Uterus (tissue), 4 donors: Measurements from ENCODE around the gene ZSCAN12. TPM values are rescaled to one million over a fixed set of nuclear protein-coding genes. Genes with fewer than 3 reads are reported as not detected.

Experiments
- DNase-seq, 2 donors: peaks; one replicate each; pipeline ENCODE4 v3.0.0-alpha.2; 2019 to 2020
- H3K27ac ChIP-seq, 2 donors: fragments of 200-600 bp; sonication (generic); 1 replicate in 1 of 2; 2 replicates in 1 of 2; pipeline ENCODE4 v1.5.1; 2016 to 2018
- H3K27me3 ChIP-seq, 2 donors: fragments of 200-600 bp; sonication (generic); one replicate each; pipeline ENCODE4 v1.5.1; 2018 to 2019; ENCODE audit warnings: control low read depth in 1 of 2
- H3K36me3 ChIP-seq, 2 donors: fragments of 200-600 bp; sonication (generic); one replicate each; pipeline ENCODE4 v1.5.1; 2019; ENCODE audit warnings: control low read depth in 1 of 2
- H3K4me1 ChIP-seq, 2 donors: fragments of 200-600 bp; sonication (generic); one replicate each; pipeline ENCODE4 v1.5.1; 2018 to 2019; ENCODE audit warnings: control low read depth in 1 of 2
- H3K4me3 ChIP-seq, 2 donors: fragments of 200-600 bp; sonication (generic); 1 replicate in 1 of 2; 2 replicates in 1 of 2; pipeline ENCODE4 v1.5.1; 2018 to 2019; ENCODE audit warnings: mild to moderate bottlenecking in 1 of 2
- H3K9me3 ChIP-seq, 2 donors: fragments of 200-600 bp; sonication (generic); one replicate each; pipeline ENCODE4 v1.5.1; 2019; ENCODE audit warnings: control low read depth in 1 of 2
- POLR2A ChIP-seq, 2 donors: fragments of 450-650 bp; IDR thresholded peaks; one replicate each; pipeline ENCODE4 v1.6.1; 2016; ENCODE audit warnings: antibody characterized with exemption in 2 of 2, mild to moderate bottlenecking in 1 of 2, moderate library complexity in 1 of 2
- intact Hi-C: fragments of 100-400 bp; cut with DNase I; formaldehyde crosslinking; loops from one replicate; pipeline ENCODE4 v1.15.1; 2023; ENCODE audit warnings: low total_unique reads
- total RNA-seq, 4 donors: library from RNA; depleted of rRNA in 3 of 4; stranded (reverse); fragments of >200 nt in 3 of 4; gene quantifications; one replicate each; pipeline versions ENCODE4 v1.1.0 to v1.2.4, GENCODE V29; 2014 to 2023
- TF ChIP-seq, protein P1 (sequence below), 4 experiments: fragments of 200-600 bp in 2 of 4; fragments of 450-650 bp in 2 of 4; sonication (generic) in 2 of 4; IDR thresholded peaks; one replicate each; pipeline ENCODE4 v1.5.1; 2016 to 2019; ENCODE audit warnings: antibody characterized with exemption in 4 of 4, mild to moderate bottlenecking in 2 of 4, moderate library complexity in 1 of 4
- donor health status: DM: yes; HTN: yes; CAD: no.

The ZSCAN12 gene
- total RNA-seq, 4 donors from 2014 or later = 3.8 to 22.2 (median 8.4) TPM

DNA sequence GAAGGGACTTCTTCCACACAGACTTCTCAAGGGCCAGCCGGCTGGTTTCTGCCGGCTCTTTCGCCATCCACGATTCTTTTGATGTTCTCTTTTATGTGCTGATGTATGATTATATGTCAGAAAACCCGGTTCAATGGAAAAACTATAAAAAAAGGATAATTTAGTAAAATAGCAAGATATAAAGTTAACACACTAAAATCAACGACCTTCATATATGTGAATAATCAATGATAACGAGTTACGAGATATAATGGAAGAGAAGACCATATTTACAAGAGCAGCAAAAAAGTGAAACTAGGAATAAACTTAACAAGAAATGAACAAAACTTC, 540 bp upstream of the ZSCAN12 start:
- Histone ChIP-seq H3K27me3 (no peaks in the 10 kb centered on the region), H3K4me3 (peak overlapping the region; percentile 72 to 89), H3K36me3 (no peaks in the 10 kb centered on the region), H3K9me3 (no peaks in the 10 kb centered on the region), H3K4me1 (peaks cover 0 to 6% of the 10 kb centered on the region in 2 donors), H3K27ac (peak overlapping the region; percentile 66 to 68)
- DNase-seq = no peak
- intact Hi-C loops = no loop called here
- TF ChIP-seq, protein P1, sequence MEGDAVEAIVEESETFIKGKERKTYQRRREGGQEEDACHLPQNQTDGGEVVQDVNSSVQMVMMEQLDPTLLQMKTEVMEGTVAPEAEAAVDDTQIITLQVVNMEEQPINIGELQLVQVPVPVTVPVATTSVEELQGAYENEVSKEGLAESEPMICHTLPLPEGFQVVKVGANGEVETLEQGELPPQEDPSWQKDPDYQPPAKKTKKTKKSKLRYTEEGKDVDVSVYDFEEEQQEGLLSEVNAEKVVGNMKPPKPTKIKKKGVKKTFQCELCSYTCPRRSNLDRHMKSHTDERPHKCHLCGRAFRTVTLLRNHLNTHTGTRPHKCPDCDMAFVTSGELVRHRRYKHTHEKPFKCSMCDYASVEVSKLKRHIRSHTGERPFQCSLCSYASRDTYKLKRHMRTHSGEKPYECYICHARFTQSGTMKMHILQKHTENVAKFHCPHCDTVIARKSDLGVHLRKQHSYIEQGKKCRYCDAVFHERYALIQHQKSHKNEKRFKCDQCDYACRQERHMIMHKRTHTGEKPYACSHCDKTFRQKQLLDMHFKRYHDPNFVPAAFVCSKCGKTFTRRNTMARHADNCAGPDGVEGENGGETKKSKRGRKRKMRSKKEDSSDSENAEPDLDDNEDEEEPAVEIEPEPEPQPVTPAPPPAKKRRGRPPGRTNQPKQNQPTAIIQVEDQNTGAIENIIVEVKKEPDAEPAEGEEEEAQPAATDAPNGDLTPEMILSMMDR (IDR thresholded peaks at IDR 0.05) = no peak
- TF ChIP-seq POLR2A (IDR thresholded peaks at IDR 0.05) = no peak

DNA sequence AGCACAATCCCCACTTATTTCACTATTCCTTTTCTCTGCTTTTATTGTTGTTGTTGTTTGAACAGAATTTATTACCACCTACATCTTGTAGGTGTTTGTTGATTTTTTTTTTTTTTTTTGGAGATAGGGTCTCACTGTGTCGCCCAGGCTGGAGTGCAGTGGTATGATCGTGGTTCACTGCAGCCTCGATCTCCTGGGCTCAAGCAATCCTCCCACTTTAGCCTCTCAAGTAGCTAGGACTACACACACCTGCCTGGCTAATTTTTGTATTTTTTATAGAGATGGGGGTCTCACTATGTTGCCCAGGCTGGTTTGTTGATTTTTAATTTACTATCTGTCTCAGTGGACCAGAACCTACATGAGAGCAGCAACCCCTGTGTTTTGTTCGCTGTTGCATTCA, 3.6 kb downstream of the ZSCAN12 start:
- H3K9me3 ChIP-seq = no peaks in the 10 kb centered on the region
- intact Hi-C loops = no loop called here

DNA sequence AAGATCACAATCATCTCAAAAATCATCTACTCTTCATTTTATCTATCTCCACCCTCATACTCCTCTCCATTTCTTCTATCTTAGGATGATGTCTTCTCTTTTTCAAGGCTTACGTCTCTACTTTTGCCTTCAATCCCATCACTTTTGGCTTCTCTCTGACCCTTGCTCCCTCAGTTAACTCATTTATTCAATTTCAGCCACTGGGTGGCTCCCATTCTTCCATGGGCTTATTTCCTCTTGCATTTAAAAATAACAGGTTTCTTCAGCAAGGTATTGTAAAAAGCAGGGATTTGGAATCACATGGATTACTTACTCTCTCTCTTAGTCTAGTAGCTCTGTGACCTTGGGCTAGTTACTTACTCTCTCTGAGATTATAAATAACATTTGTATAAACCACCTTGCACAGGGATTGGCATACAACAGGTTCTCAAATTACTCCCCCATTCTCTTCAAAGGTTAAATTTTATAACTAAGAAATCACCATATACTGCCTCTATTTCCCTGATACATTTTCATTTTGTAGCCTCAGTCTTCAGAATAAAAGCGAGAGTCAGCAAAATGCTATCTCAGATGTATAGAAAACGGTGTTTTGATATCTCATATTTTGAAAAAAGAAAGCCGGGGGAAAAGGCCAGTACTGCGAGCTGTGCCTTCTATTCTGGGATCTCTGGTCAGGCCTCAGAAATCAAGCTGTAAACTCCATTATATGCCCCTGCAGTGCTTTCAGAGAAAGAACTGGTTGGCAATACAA, 5.5 kb downstream of the ZSCAN12 start:
- no peak for DNase-seq
- H3K36me3 ChIP-seq = no peaks in the 10 kb centered on the region
- no peak for TF ChIP-seq POLR2A (IDR thresholded peaks at IDR 0.05)
- TF ChIP-seq, protein P1 (IDR thresholded peaks at IDR 0.05) = no peak
- no peak overlapping the region for H3K4me3 ChIP-seq
- intact Hi-C loops = no loop called here
- H3K27ac ChIP-seq = no peak overlapping the region
- H3K4me1 ChIP-seq = peaks cover 0 to 6% of the 10 kb centered on the region in 2 donors
- H3K27me3 ChIP-seq = no peaks in the 10 kb centered on the region
- H3K9me3 ChIP-seq = no peaks in the 10 kb centered on the region

More for the DNA sequence above, 3.6 kb downstream of the ZSCAN12 start:
- Histone ChIP-seq H3K27me3 (no peaks in the 10 kb centered on the region), H3K27ac (no peak overlapping the region), H3K4me1 (peaks cover 0 to 6% of the 10 kb centered on the region in 2 donors), H3K36me3 (no peaks in the 10 kb centered on the region), H3K4me3 (no peak overlapping the region)
- TF ChIP-seq POLR2A (IDR thresholded peaks at IDR 0.05) = no peak
- TF ChIP-seq, protein P1 (IDR thresholded peaks at IDR 0.05) = no peak
- DNase-seq = no peak

DNA sequence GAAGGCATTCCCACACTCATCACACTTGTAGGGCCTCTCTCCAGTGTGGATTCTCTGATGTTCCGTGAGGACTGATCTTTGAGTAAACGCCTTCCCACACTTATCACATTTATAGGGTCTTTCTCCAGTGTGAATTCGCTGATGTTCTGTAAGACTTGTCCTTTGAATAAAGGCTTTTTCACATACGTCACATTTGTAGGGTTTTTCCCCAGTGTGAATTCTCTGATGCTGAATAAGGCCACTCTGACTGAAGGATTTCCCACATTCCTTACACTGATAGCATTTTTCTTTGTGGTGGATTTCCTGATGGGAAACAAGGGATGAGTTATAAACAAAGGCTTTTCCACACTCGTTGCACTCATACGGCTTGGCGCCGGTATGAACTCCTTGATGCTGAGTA, 8.9 kb downstream of the ZSCAN12 start:
- DNase-seq = no peak
- TF ChIP-seq, protein P1 (IDR thresholded peaks at IDR 0.05) = no peak
- no peak for TF ChIP-seq POLR2A (IDR thresholded peaks at IDR 0.05)
- intact Hi-C loops = no loop called here
- H3K36me3 ChIP-seq = no peaks in the 10 kb centered on the region
- H3K4me1 ChIP-seq = no peaks in the 10 kb centered on the region
- no peaks in the 10 kb centered on the region for H3K27me3 ChIP-seq
- H3K27ac ChIP-seq = no peak overlapping the region
- no peak overlapping the region for H3K4me3 ChIP-seq
- no peaks in the 10 kb centered on the region for H3K9me3 ChIP-seq

- no peaks in the 10 kb centered on the region for H3K4me1 ChIP-seq
- H3K27me3 ChIP-seq = no peaks in the 10 kb centered on the region
- no peaks in the 10 kb centered on the region for H3K9me3 ChIP-seq
- H3K27ac ChIP-seq = no peak overlapping the region
- no peaks in the 10 kb centered on the region for H3K36me3 ChIP-seq
- no peak overlapping the region for H3K4me3 ChIP-seq
- TF ChIP-seq, protein P1 (IDR thresholded peaks at IDR 0.05) = no peak
- no peak for TF ChIP-seq POLR2A (IDR thresholded peaks at IDR 0.05)
- no peak for DNase-seq
- intact Hi-C loops = no loop called here
Observed at GRCh38 chr6:28384143-28384533, 15.4 kb downstream of the ZSCAN12 start.
